HG02943 (cell line): ENCODE measurements around the gene HEPHL1.

ENCODE experiments used
- ATAC-seq: cut with Tn5 transposase; IDR thresholded peaks from one replicate; pipeline ENCODE4 v1.9.1; 2021; ENCODE audit warnings: mild to moderate bottlenecking, low read depth, moderate library complexity; ENCODE audit not compliant: unreplicated experiment

Gene HEPHL1

DNA sequence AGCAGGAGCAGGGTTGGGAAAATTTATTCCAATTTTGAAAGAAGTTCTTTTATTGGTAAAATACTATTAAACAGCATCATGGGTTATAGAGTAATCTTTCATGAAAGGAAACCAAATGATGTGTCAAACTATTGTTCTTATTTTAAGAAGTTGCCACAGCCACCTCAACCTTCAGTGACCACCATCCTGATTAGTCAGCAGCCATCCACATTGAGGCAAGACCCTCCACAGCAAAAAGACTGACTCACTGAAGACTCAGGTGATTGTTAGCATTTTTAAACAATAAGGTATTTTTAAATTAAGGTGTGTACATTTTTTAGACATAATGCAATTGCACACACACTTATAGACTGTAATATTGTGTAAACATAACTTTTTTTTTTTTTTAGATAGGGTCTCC, 3.7 kb upstream of the HEPHL1 start:
- no peak for ATAC-seq

DNA sequence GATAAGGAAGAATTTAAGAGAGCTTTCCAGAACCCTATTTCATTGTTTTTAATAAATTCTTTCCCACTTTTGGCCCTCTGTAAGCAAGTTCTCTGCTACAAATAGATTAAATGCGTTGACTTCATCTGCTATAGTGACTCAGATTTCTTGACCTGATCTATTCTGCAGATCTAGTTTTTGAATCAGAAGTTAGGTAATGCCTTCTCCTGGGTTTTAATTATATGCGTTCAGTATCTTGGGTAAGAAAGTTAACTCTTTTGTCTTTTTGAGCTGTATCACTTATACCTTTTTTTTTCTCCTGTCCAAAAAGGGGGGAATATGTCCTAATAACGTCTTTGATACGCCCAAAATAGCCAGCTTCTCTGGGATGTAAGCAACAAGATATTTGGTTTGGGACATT, 2.4 kb upstream of the HEPHL1 start:
- no peak for ATAC-seq

DNA sequence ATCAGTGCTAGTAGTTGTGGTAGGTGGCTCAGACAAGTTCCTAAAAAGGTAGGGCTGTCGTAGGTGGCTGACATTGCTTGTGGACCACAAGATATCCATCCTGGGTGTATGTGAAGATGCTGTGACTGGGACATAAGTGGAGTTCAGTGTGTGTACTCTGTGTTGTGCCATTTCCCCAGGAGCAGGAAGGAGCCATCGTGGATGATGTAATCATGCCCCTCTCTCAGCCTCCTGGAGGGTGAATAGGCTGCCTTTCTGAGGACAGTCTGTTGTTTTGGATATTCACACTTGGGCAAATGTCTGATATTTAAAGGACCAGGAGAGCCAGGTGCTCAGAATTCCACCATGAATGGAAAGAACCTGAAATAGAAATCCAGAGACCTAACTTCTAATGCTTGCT, 2.7 kb downstream of the HEPHL1 start:
- ATAC-seq: no peak

DNA sequence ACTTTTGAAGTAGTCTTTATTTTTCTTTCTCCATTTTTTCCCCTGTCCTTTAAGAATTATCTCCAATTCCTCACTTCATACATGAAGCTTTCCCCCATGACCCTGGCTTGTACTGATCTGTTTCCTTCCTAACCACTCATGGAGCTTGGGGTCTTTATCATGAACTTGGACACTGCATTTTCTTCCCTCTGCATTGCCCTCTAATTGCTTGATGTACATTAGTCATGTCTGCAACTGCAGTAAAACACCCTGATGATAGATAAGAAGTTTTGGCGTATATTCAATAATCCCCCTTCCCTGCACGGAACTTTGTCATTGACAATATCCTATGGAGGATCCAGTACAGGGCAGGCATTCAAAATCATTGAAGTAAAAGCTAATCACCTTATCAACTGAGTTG, 3.4 kb downstream of the HEPHL1 start:
- ATAC-seq: no peak

DNA sequence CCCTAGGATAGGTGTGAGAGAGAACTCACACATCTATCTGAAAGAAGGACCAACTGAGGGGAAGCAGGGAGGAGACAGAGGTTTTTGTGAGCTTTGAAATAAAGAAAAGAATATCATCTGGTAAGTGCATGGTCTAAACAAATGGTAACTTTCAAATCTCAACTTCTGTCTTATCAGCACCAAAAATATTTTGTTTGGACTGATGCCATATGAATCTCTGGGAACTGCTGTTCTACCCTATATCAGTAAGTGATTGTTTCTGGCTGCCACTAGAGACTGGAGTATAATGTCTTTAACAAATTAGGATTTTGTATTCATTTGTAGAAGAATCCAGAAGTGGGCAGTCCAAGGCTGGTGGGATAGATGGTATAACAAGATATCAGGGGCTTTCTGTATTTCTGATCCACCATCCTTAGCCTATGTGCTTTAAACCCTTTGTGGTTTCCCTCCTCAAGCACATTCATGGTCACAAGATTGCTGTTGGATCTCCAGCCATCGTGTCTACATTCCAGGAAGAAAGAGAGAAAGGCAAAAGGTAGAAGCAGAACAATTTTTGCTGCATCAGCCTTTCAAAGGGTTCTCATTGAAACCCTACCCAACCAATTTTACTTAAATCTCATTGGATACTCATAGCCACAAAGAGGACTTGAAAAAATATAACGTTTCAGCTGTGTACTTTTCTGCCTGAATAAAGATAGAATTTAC, 4.7 kb downstream of the HEPHL1 start:
- ATAC-seq: no peak

DNA sequence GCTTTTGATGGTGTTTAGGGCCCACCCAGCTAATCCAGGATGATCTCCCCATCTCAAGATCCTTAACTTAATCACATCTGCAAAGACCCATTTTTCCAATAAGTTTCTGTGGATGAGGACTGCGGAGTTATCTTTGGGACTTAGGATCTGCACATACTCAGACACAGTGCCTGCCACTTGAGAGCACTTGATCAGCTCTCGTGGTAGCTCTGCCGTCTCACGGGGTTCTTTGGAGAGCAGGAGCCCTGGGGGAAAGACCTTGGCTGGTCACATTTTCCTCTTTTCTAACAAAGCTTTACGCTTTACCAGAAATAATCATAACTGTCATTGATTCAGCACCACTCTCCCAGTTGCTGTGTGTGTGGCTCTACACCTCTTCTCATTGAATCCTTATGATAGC, 6.1 kb downstream of the HEPHL1 start:
- ATAC-seq: no peak

DNA sequence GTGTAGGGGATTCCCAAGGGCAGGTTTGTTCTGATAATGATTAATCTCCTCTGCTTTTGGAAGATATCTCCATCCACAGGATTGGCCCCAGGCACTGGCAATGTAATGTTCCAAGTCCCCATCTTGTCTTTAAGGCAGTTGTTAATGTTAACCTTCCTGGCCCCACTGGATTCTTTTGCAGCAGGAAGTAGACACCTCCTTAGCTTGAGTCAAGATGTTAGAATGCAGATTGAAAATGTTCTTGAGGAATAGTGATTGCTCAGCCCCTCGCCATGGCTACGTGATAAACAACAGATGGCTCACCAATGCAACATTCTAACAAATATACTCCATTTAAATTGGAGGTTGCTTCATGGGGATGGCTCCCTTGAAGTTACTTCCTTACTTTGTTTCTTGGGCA, 7.3 kb downstream of the HEPHL1 start:
- no peak for ATAC-seq

DNA sequence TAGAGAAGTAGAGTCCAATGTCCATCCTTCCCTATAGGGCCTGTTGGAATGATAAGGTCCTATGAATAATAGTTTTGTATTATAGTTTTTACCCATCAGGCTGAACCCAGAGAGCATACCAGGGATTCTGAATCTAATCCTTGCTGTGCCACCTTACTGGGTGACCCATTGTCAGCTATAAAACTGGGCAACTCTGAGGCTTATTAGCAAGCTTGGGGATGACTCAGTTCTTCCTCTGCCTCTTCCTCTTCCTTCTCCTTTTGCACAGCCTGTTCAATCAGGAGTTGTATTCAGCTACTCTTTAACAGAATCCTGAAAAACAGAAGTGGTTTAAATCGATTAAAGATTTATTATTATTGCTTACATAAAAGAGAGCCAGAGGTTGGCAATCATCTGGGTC, 8.9 kb downstream of the HEPHL1 start:
- ATAC-seq: no peak

DNA sequence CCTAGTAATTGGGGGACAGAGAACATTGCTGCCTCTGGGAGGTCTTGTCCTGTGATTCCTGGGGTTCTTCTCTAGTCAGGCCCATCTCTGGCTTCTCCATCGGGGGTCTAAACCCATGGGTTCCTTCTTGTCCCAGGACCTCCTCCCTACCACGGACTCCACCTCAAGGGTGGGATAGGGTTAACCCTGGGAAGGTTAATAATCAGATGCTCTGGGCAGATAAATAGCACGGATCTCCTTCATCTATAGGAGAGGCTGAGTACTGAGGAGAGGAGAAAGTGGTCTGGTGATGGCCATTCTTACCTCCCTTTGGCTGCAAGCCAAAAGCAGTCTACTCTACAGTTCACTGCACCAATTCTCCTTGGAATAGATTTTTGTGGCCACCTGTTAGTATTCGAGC, 10.5 kb downstream of the HEPHL1 start:
- no peak for ATAC-seq

DNA sequence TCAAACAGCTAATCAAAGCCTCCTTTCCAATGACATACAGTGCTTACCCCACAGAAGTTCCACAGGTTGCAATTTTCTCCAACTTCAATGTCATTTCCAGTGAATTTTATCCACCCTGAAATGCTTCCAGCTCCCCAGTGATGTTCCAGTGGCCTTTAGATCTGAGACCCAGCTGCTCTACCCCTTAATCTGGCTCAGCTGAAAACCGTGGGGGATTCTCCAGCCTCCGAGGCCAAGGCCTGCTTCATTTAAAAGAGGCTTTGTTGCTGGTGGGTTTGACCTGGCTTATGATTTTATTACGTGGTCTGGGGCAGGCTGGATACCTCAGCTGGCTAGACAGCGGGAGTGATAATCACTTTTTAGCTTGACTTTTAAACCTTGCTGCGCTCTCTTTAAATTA, 10.9 kb downstream of the HEPHL1 start:
- ATAC-seq: no peak

DNA sequence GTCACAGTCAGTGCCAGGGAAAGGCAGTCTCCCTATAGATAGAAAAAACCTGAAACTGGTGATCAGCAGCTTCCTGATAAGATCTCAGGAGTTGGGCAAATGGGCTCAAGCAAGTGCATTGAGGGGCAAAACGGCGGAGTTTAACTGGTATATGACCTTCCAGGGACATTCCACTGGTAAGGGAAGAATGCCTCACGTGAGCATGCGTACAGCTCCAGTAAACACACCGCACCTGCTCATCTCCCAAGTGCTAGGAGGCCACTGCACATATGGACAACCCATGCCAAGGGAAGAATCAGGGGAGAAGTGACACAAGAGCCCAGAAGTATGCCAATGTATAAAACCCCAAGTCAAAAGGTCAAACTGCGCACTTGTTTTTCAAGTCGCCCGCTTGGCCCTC, 11.6 kb downstream of the HEPHL1 start:
- no peak for ATAC-seq

DNA sequence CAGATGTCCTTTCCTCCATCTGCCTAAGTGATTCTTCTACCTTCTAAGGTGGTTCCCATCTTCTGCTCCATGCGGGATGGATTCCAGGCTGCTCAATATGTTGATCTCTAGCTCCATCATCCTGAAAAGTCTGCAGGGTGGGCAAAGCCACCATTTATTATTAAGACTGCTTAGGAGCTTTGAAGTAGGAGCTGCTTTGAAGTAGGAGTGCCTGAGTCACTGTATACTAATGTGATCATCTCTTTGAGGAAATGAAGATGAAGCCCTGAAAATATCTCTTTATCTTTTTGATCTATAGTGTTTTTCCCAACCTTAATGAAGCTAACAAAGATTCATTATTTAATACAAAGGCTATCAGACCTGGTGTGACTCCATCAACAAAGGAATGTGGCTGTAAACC, 13.1 kb downstream of the HEPHL1 start:
- no peak for ATAC-seq

DNA sequence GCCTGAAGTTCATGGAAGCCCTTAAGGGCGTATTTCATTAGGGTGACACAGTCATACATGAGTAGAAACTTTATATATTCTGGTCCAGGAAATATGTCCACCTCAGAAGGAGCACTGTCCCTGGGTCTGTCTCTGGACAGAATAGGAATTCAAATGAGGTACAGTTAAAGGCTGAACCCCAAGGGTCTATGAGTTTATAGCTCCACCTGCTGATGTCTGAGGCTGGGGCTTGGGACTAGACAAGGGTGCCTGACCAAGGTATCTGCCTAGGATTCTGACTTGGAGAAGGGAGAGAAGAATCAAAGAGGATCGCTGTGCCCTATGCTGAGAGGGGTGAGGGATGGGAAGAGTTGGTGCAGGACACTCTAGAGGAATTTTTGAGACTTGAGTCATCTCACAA, 14.9 kb downstream of the HEPHL1 start:
- ATAC-seq: no peak

DNA sequence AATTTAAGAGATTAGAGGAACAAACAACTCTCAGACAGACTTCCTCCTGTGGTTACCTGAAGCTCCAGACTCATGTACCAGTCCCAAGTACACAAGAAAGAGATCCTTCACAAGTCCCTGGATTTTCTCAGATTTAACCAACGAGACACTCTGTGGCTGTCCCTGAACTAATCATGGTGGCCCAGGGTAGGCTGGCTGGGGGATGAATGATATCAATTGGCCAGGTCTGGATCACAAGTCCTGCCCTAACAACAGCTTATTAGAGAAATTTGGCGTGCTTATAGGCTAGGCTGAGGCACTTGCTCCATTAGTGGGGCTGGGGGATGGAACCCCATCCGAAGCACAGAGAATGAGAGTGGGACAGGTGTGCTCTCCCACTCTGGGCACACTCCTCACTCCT, 22.1 kb downstream of the HEPHL1 start:
- ATAC-seq: no peak

DNA sequence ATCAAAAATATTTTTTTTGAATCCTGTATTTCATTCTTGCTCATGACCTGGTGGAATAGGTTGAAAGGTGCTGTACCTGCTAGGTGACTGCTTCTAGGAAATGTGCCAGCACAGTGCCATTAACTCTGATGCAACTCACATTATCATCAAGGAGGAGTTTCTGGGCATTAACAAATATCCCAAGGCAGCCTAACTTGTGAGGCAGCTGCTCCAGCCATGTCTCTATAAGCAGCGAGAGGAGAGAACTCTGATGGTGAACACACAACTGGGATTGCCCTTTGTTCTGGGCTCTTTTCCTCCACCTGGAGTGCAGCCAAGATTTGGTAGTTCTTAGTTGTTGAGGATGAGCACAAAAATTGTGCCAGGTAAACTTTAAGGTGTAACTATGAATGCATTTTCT, 25.6 kb downstream of the HEPHL1 start:
- ATAC-seq: no peak

DNA sequence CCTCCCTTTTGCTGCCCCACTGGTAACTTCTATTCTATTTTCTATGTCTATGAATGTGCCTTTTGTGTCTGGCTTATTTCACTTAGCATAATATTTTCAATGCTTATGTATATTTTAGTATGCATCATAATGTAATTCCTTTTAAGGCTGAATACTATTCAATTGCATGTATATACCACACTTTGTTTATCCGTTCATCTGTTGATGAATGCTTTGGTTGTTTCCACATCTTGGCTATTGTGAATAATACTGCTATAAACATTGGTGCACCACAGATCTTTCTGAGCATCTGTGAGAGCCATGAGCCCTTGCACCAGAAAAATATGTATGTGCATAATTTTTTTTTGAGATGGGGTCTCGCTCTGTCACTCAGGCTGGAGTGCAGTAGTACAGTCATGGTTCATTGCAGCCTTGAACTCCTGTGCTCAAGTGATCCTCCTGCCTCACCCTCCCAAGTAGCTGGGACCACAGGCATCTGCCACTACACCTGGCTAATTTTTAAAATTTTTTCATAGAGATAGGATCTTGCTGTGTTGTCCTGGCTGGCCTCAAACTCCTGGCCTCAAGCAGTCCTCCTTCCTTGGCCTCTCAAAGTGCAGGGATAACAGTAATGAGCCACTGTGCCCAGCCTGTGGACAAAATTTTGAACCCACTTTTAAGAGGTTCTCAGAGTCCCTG, 27.0 kb downstream of the HEPHL1 start:
- no peak for ATAC-seq

DNA sequence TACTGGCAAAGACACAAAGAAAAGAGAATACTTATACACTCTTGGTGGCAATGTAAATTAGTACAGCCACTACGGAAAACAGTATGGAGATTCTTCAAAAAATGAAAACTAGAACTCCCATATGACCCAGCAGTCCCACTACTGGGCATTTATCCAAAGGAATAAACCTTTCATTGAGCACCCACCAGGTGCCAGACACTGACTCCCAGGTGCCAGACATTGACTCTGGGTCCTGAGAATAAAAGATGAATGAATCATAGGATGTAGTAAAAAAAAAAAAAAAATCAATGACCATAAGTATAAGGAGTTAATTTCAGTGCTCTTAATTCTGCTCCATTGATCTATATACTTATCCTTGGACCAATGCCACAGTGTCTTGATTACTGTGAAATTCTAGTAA, 28.2 kb downstream of the HEPHL1 start:
- no peak for ATAC-seq

DNA sequence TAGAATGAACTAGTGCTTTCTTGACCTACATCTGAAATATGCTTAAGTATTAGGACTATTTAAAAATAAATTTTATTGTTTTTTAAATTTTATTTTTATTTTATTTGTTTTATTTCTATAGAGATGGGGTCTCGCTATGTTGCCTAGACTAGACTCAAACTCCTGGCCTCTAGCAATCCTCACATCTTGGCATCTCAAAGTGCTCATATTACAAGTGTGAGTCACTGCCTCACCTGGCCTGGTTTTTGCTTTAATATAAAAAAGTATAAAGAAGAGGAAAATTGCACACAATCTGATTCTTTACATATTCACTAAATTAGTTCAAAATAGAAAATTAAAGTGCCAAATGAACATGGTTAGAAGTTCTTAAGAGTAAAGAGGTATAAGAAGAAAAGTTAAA, 37.5 kb downstream of the HEPHL1 start:
- ATAC-seq: no peak

DNA sequence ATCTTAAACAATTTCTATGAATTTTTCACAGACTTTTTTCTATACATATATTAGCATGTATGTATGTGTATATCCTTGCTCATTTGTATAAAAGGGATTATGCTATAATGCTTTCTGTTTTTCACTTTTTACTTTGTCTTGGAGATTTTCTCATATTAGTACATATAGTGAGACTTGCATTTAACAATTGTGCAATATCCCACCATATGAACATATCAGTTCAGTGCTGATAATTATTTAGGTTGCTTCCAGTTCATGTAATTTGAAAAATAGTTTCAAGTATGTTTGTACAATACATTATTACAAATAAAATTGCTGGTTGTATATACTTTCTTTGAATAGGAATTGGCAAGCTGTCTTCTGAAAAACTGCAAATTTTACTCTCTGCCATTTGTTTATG, 37.9 kb downstream of the HEPHL1 start:
- no peak for ATAC-seq

DNA sequence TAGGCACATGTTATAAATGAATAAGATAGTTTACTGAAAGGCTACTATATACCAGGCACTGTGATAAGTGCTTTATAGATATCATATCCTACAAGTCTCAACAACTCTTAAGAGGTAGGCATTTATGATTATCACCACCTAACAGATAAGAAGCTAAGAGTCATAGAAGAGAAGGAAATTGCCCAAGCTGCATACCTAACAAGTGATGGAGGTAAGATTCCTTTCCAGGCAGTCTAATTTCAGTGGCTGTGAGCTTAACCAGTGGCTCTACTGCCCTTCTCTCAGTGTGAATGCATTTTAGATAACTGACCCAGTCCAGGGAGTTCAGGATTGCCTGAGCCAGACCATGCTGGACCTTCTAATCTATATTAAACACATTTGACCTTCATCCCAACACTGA, 39.2 kb downstream of the HEPHL1 start:
- ATAC-seq: no peak

DNA sequence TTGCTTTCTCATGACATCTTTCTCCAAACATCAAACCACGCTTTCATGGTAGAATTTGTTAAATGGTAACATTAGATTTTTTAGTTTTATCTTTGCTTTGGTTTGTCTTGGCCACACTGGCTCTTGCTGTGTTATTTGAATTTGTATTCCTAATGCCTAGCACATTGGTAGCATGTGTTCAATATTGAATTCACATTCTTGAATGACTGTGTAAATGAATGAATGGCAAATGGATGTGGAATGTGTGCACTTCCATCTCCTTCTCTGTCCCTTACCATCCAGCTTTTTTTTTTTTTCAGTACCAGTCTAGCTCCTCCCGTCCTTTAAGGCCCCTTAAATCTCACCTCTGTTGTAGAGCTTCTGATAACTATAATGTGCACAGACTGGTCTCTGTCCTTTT, 41.2 kb downstream of the HEPHL1 start:
- no peak for ATAC-seq

DNA sequence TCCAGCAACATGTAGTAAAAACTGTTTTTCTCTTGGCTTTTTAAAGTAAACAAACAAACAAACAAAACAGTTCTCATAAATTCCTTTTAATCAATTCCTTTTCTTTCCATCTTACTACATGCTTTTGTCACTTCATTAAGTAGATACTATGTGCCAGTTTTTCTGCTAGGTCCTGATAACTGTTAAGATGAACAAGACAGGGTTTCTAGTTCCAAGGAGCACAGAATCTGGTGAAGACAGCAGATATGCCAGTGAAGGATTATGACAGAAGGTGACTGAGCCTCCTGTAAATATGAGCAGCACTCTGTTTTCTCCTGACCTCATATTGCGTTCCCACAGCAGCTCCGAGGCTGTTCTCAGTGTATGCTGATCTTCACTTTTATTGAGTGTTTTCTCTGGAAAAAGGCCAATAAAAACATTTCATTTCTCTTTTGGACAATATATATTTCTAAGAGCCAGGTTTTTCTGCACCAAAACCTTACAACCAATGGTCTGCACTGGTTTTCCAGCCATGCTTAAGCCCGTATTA, 45.8 kb downstream of the HEPHL1 start:
- ATAC-seq: no peak
